A549 (cell line): ENCODE results near the gene RFT1. TPM values are rescaled to one million over a fixed set of nuclear protein-coding genes. Genes with fewer than 3 reads are reported as not detected.

Experiments
- ATAC-seq, 2 experiments: fragments of 200-7000 bp in 1 of 2; fragments of >200 bp in 1 of 2; cut with Nextera tagmentation in 1 of 2; cut with Tn5 transposase in 1 of 2; 3 replicates each; pipeline versions ENCODE4 v1.8.0 to v1.9.1; 2018 to 2020; ENCODE audit warnings: mild to moderate bottlenecking in 1 of 2, moderate library complexity in 1 of 2
- CTCF ChIA-PET: fragments of 300-600 bp; sonication (Branson Sonifier 250); formaldehyde crosslinking; extraction: SDS; loops from one replicate; lab custom pipeline; 2021; ENCODE audit warnings: antibody characterized with exemption, inconsistent platforms; lab: Yijun Ruan, JAX
- POLR2A ChIA-PET: fragments of 350-600 bp; formaldehyde crosslinking; extraction: SDS; loops from one replicate; lab custom pipeline; 2021; ENCODE audit warnings: antibody characterized with exemption, inconsistent platforms; lab: Yijun Ruan, JAX
- DNase-seq, 2 experiments: peaks; one replicate each; pipeline versions ENCODE4 v3.0.0 to v3.0.0-alpha.2; 2011 to 2016; ENCODE audit warnings: low read depth in 1 of 2, low spot score in 1 of 2
- FAIRE-seq: peaks from 2 replicates; lab custom pipeline; 2011; peaks lifted over from hg19 to GRCh38; lab: Jason Lieb, UNC
- H3K27ac ChIP-seq, 2 experiments: fragments of >200 bp; sonication (Bioruptor Twin); formaldehyde crosslinking; 3 replicates each; pipeline ENCODE4 v1.5.1; 2016 to 2017
- H3K4me1 ChIP-seq: fragments of >200 bp; sonication (Bioruptor Twin); formaldehyde crosslinking; 3 replicates; pipeline ENCODE4 v1.6.1; 2016
- H3K4me2 ChIP-seq: fragments of >200 bp; sonication (Bioruptor Twin); formaldehyde crosslinking; 3 replicates; pipeline ENCODE4 v1.6.1; 2016
- H3K4me3 ChIP-seq: fragments of >200 bp; sonication (Bioruptor Twin); formaldehyde crosslinking; 3 replicates; pipeline ENCODE4 v1.5.1; 2016
- H3K9me3 ChIP-seq: fragments of >200 bp; sonication (Bioruptor Twin); formaldehyde crosslinking; 3 replicates; pipeline ENCODE4 v1.6.1; 2016
- BHLHE40 ChIP-seq: IDR thresholded peaks from 2 replicates; pipeline ENCODE4 v1.6.1; 2012; ENCODE audit warnings: low read depth, low read length, inconsistent platforms
- CBX8 ChIP-seq: fragments of 200-600 bp; sonication (generic); IDR thresholded peaks from 2 replicates; pipeline ENCODE4 v1.6.1; 2016
- FOXS1 ChIP-seq: fragments of 250-450 bp; sonication (Bioruptor Pico); IDR thresholded peaks from 2 replicates; pipeline ENCODE4 v1.5.0; 2020; ENCODE audit warnings: mild to moderate bottlenecking, moderate library complexity
- HDAC2 ChIP-seq: fragments of 200-600 bp; sonication (generic); IDR thresholded peaks from 2 replicates; pipeline ENCODE4 v1.6.1; 2016
- MAFK ChIP-seq: fragments of 450-650 bp; IDR thresholded peaks from 2 replicates; pipeline ENCODE4 v1.6.1; 2014; ENCODE audit not compliant: partially characterized antibody
- MAZ ChIP-seq: fragments of 150-350 bp; IDR thresholded peaks from 2 replicates; pipeline ENCODE4 v1.6.1; 2014; ENCODE audit warnings: antibody characterized with exemption, low read depth, low read length, borderline replicate concordance
- MYC ChIP-seq: IDR thresholded peaks from 2 replicates; pipeline ENCODE4 v1.6.1; 2012; ENCODE audit warnings: mild to moderate bottlenecking, inconsistent platforms, low read length, improper control_type of control experiment, borderline replicate concordance
- NFE2L2 ChIP-seq: fragments of 150-350 bp; conservative IDR thresholded peaks from 2 replicates; pipeline ENCODE4 v1.6.1; 2014; ENCODE audit warnings: low read length
- NPAS2 ChIP-seq: fragments of 250-450 bp; sonication (Bioruptor Pico); IDR thresholded peaks from 2 replicates; pipeline ENCODE4 v1.8.0; 2022; ENCODE audit warnings: mild to moderate bottlenecking, moderate library complexity, borderline replicate concordance
- RAD21 ChIP-seq, 2 experiments: fragments of >200 bp in 1 of 2; sonication (Bioruptor Twin) in 1 of 2; formaldehyde crosslinking in 1 of 2; IDR thresholded peaks in 1 of 2; conservative IDR thresholded peaks in 1 of 2; 2 replicates in 1 of 2; 3 replicates in 1 of 2; pipeline ENCODE4 v1.6.1; 2012 to 2018; ENCODE audit warnings: inconsistent platforms in 1 of 2
- RCOR1 ChIP-seq: fragments of 150-350 bp; IDR thresholded peaks from 2 replicates; pipeline ENCODE4 v1.6.1; 2014; ENCODE audit warnings: antibody characterized with exemption, low read length, low read depth
- RNF2 ChIP-seq: fragments of 200-600 bp; sonication (generic); IDR thresholded peaks from 2 replicates; pipeline ENCODE4 v1.6.1; 2016; ENCODE audit warnings: low read depth, mild to moderate bottlenecking, antibody characterized with exemption, moderate library complexity, borderline replicate concordance
- SREBF2 ChIP-seq: fragments of 450-650 bp; IDR thresholded peaks from 2 replicates; pipeline ENCODE4 v1.6.1; 2014; ENCODE audit warnings: mild to moderate bottlenecking, moderate library complexity
- TP53 ChIP-seq: fragments of 250-450 bp; sonication (Bioruptor Pico); IDR thresholded peaks from 2 replicates; pipeline ENCODE4 v1.5.0; 2021; ENCODE audit warnings: mild to moderate bottlenecking, moderate library complexity
- USF2 ChIP-seq: fragments of 450-650 bp; IDR thresholded peaks from 2 replicates; pipeline ENCODE4 v1.6.1; 2014; ENCODE audit warnings: antibody characterized with exemption
- ZC3H11A ChIP-seq: fragments of 450-650 bp; IDR thresholded peaks from 2 replicates; pipeline ENCODE4 v1.6.1; 2014; ENCODE audit warnings: antibody characterized with exemption, mild to moderate bottlenecking
- ZFP36 ChIP-seq: fragments of 450-650 bp; IDR thresholded peaks from 2 replicates; pipeline ENCODE4 v1.6.1; 2014; ENCODE audit warnings: borderline replicate concordance; ENCODE audit not compliant: partially characterized antibody
- ZNF302 ChIP-seq: fragments of 250-450 bp; sonication (Bioruptor Pico); IDR thresholded peaks from 2 replicates; pipeline ENCODE4 v1.9.0; 2021; ENCODE audit warnings: inconsistent platforms, mild to moderate bottlenecking, moderate library complexity
- WGBS: methylation state at CpG from one replicate; pipeline ENCODE4 v1.1.6; 2017; ENCODE audit errors: missing lambda C conversion rate; 5-methylcytosine and 5-hydroxymethylcytosine counted together
- polyA plus RNA-seq, 4 experiments: library from polyadenylated mRNA; depleted of rRNA in 3 of 4; stranded (reverse); fragments of >200 nt; fragmentation: RNase III in 1 of 4; extraction: RNeasy Plus Mini Kit Qiagen cat#74134 plus additional on column Dnase treatment in 1 of 4; gene quantifications; 2 replicates in 3 of 4; 3 replicates in 1 of 4; pipeline ENCODE4 v1.2.3, GENCODE V29; 2011 to 2017
- TF ChIP-seq, protein P1 (sequence below): fragments of 250-450 bp; sonication (Bioruptor Pico); IDR thresholded peaks from 2 replicates; pipeline ENCODE4 v1.5.0; 2021; ENCODE audit warnings: mild to moderate bottlenecking, moderate library complexity, borderline replicate concordance
- TF ChIP-seq, protein P2 (sequence below): fragments of >200 bp; sonication (Bioruptor Twin); formaldehyde crosslinking; IDR thresholded peaks from 3 replicates; pipeline ENCODE4 v1.5.1; 2016

Gene RFT1
- polyA plus RNA-seq, 2 of the 4 experiments (the other 2 are of a cell fraction): 15.6 to 33.6 TPM

DNA sequence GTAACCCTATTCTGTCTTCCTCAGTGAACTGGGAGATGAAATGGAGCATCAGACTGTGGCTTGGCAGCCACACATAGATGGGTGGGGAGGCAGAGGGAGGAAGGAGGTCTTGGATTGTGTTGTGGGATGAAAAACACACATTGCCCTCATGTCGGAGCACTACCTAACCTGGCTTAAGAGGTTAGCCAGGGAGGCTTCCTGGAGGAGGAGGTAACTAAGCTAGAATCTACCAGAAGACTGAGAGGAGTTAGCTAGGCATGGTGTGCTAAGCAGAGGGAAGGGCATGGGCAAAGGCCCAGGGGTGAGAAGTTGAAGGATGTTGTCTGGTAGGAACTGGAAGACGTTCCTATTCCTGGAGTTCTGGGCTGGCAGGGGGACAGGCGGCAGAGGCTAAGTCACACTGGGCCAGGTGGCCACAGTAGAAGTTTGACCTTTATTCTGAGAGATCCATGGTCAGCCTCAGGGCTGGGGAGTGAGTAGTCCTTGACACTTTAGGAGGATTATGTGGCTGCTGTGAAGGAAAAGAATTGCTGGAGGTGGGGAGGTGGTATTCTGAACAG, 23.1 kb upstream of the RFT1 start:
- Histone ChIP-seq H3K9me3 (no peaks in the 10 kb centered on the region), H3K4me2 (no peak overlapping the region), H3K27ac (no peak overlapping the region), H3K4me3 (no peak overlapping the region), H3K4me1 (peaks cover 25% of the 10 kb centered on the region)
- CTCF ChIA-PET: interaction anchor here (0.5 to 4.5 kb wide), 3 partner anchors 18 to 208 kb away, joined by 3 to 15 read pairs (median 3); no protein-coding TSS in a partner anchor
- DNase-seq (no peak), ATAC-seq (no peak), FAIRE-seq (no peak)
- POLR2A ChIA-PET: no interaction called here
- TF ChIP-seq ZFP36 (peak; percentile 76), RNF2 (no peak)
- 47% methylated on average over 3 of the region's 3 CpGs for WGBS

GRCh38 chr3:53151870-53152660, 21.8 kb upstream of the RFT1 start:
- ChIA-PET POLR2A (no interaction called here), CTCF (interaction anchor here (4.5 kb wide), 1 partner anchor 17 kb away, joined by 15 read pairs; no protein-coding TSS in a partner anchor)
- ATAC-seq: no peak
- 71% methylated on average over 9 of the region's 20 CpGs for WGBS
- Histone ChIP-seq H3K4me3 (no peak overlapping the region), H3K9me3 (no peaks in the 10 kb centered on the region), H3K27ac (peak overlapping the region in 1 of 2 experiments; percentile 74; a peak in 1 of 6 replicates), H3K4me2 (no peak overlapping the region), H3K4me1 (peaks cover 31% of the 10 kb centered on the region)
- FAIRE-seq: no peak
- TF ChIP-seq RAD21 (conservative IDR thresholded peaks at IDR 0.05 in 1 of 2, IDR thresholded peaks at IDR 0.05 in 1 of 2): no peak
- no peak for TF ChIP-seq FOXS1 (CRISPR knock-in tag)
- no peak for TF ChIP-seq HDAC2
- no peak for TF ChIP-seq USF2
- no peak for TF ChIP-seq SREBF2
- no peak for TF ChIP-seq NFE2L2
- TF ChIP-seq TP53 (CRISPR knock-in tag): no peak
- TF ChIP-seq NPAS2 (CRISPR knock-in tag): no peak
- TF ChIP-seq RNF2: no peak
- TF ChIP-seq MYC: no peak
- TF ChIP-seq, protein P1, sequence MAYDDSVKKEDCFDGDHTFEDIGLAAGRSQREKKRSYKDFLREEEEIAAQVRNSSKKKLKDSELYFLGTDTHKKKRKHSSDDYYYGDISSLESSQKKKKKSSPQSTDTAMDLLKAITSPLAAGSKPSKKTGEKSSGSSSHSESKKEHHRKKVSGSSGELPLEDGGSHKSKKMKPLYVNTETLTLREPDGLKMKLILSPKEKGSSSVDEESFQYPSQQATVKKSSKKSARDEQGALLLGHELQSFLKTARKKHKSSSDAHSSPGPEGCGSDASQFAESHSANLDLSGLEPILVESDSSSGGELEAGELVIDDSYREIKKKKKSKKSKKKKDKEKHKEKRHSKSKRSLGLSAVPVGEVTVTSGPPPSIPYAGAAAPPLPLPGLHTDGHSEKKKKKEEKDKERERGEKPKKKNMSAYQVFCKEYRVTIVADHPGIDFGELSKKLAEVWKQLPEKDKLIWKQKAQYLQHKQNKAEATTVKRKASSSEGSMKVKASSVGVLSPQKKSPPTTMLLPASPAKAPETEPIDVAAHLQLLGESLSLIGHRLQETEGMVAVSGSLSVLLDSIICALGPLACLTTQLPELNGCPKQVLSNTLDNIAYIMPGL: no peak
- no peak for TF ChIP-seq BHLHE40
- no peak for TF ChIP-seq ZNF302
- no peak for TF ChIP-seq CBX8
- TF ChIP-seq, protein P2, sequence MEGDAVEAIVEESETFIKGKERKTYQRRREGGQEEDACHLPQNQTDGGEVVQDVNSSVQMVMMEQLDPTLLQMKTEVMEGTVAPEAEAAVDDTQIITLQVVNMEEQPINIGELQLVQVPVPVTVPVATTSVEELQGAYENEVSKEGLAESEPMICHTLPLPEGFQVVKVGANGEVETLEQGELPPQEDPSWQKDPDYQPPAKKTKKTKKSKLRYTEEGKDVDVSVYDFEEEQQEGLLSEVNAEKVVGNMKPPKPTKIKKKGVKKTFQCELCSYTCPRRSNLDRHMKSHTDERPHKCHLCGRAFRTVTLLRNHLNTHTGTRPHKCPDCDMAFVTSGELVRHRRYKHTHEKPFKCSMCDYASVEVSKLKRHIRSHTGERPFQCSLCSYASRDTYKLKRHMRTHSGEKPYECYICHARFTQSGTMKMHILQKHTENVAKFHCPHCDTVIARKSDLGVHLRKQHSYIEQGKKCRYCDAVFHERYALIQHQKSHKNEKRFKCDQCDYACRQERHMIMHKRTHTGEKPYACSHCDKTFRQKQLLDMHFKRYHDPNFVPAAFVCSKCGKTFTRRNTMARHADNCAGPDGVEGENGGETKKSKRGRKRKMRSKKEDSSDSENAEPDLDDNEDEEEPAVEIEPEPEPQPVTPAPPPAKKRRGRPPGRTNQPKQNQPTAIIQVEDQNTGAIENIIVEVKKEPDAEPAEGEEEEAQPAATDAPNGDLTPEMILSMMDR: no peak
- no peak for TF ChIP-seq ZC3H11A
- no peak for TF ChIP-seq MAFK
- no peak for TF ChIP-seq RCOR1
- TF ChIP-seq MAZ: no peak
- DNase-seq: no peak
